ENCODE results near the gene ZBTB45. TPM values are rescaled to one million over a fixed set of nuclear protein-coding genes. Genes with fewer than 3 reads are reported as not detected.

The ZBTB45 gene
- total and polyA plus RNA-seq, 7 donors: 6.2 to 13.0 (median 9.8) TPM

- no peaks in the 10 kb centered on the region for H3K27me3 ChIP-seq (ENCODE audit: insufficient read depth in 3 of 3, low read length in 2 of 3)
- intact Hi-C loops (cut with DNase I): no loop called here
- H3K36me3 ChIP-seq (ENCODE audit: insufficient read depth in 1 of 2, low read depth in 1 of 2): peaks cover 0 to 56% of the 10 kb centered on the region in 2 donors
- H3K4me1 ChIP-seq: peaks cover 14% of the 10 kb centered on the region
- ATAC-seq: peak; percentile 94 to 96 (median 94)
- peak within 1 kb of the TSS; percentile 89 for H3K4me3 ChIP-seq
- no peaks in the 10 kb centered on the region for H3K9me3 ChIP-seq
- no peak for TF ChIP-seq CTCF (IDR thresholded peaks at IDR 0.05)
- DNase-seq: peak; percentile 96 to 97
- peak within 1 kb of the TSS; percentile 89 for H3K27ac ChIP-seq
- WGBS, 3 donors: 0 to 1% (median 0%) methylated on average over 58 to 64 of the region's 64 CpGs
Measured at GRCh38 chr19:58475714-58476497, 43.7 kb downstream of the ZBTB45 start, which contains the start of gene ZNF446. ZNF446 (plus strand) TSS chr19:58476352; CDS start chr19:58477219, 867 bp downstream.

GRCh38 chr19:58474997-58475713, 44.5 kb downstream of the ZBTB45 start:
- H3K36me3 ChIP-seq (ENCODE audit: insufficient read depth in 1 of 2, low read depth in 1 of 2): peaks cover 0 to 56% of the 10 kb centered on the region in 2 donors
- no peak for DNase-seq
- intact Hi-C loops (cut with DNase I): no loop called here

GRCh38 chr19:58474291-58474996, 45.2 kb downstream of the ZBTB45 start:
- 81 to 90% (median 83%) methylated on average over 12 of the region's 12 CpGs for WGBS, 3 donors
- no peaks in the 10 kb centered on the region for H3K9me3 ChIP-seq
- H3K4me3 ChIP-seq: peak overlapping the region; percentile 89
- ATAC-seq: no peak
- TF ChIP-seq CTCF (IDR thresholded peaks at IDR 0.05): no peak
- intact Hi-C loops (cut with DNase I): no loop called here
- peaks cover 14% of the 10 kb centered on the region for H3K4me1 ChIP-seq
- DNase-seq: no peak
- H3K36me3 ChIP-seq (ENCODE audit: insufficient read depth in 1 of 2, low read depth in 1 of 2): peaks cover 0 to 56% of the 10 kb centered on the region in 2 donors
- no peaks in the 10 kb centered on the region for H3K27me3 ChIP-seq (ENCODE audit: insufficient read depth in 3 of 3, low read length in 2 of 3)
- H3K27ac ChIP-seq: no peak overlapping the region

More at GRCh38 chr19:58474997-58475713, 44.5 kb downstream of the ZBTB45 start:
- Histone ChIP-seq H3K9me3 (no peaks in the 10 kb centered on the region), H3K4me1 (peaks cover 14% of the 10 kb centered on the region), H3K4me3 (peak overlapping the region; percentile 89), H3K27ac (peak overlapping the region; percentile 89), H3K27me3 (ENCODE audit: insufficient read depth in 3 of 3, low read length in 2 of 3) (no peaks in the 10 kb centered on the region)
- 21 to 22% (median 22%) methylated on average over 26 to 27 of the region's 27 CpGs for WGBS, 3 donors
- peak in 1 of 4 donors; percentile 11 for ATAC-seq
- TF ChIP-seq CTCF (IDR thresholded peaks at IDR 0.05): no peak

GRCh38 chr19:58473775-58474174, 45.8 kb downstream of the ZBTB45 start:
- Histone ChIP-seq H3K9me3 (no peaks in the 10 kb centered on the region), H3K27me3 (ENCODE audit: insufficient read depth in 3 of 3, low read length in 2 of 3) (no peaks in the 10 kb centered on the region), H3K27ac (no peak overlapping the region), H3K4me1 (peaks cover 14% of the 10 kb centered on the region), H3K4me3 (no peak overlapping the region), H3K36me3 (ENCODE audit: insufficient read depth in 1 of 2, low read depth in 1 of 2) (peaks cover 0 to 55% of the 10 kb centered on the region in 2 donors)
- no peak for DNase-seq
- no peak for TF ChIP-seq CTCF (IDR thresholded peaks at IDR 0.05)
- no peak for ATAC-seq
- intact Hi-C loops (cut with DNase I): no loop called here
